ENCODE results near the gene OR13C4.
"Not testable (repeated sequence)": the region's sequence is repeated elsewhere in the genome, so short reads cannot be mapped to it uniquely, and the experiment has no call there.

Gene OR13C4

GRCh38 chr9:104527109-104527508 is at the start of gene OR13C4:
OR13C4 (minus strand) TSS chr9:104527209; CDS start chr9:104527209, 0 bp downstream.
- no peak within 1 kb of the TSS for H3K4me3 ChIP-seq (ENCODE audit: low read depth, low read length)

GRCh38 chr9:104575456-104575855 is 48.4 kb upstream of the OR13C4 start:
- H3K4me3 ChIP-seq (ENCODE audit: low read depth, low read length): no peak overlapping the region

- H3K4me3 ChIP-seq (ENCODE audit: low read depth, low read length): no peak overlapping the region
These were observed 45.6 kb upstream of the OR13C4 start for GRCh38 chr9:104572612-104573011.

GRCh38 chr9:104568868-104569267 is 41.9 kb upstream of the OR13C4 start, which contains the start of gene OR13C8:
OR13C8 (plus strand) TSS chr9:104569168; CDS start chr9:104569168, 0 bp downstream.
- H3K4me3 ChIP-seq (ENCODE audit: low read depth, low read length): no peak within 1 kb of the TSS

GRCh38 chr9:104564358-104564757 is 37.3 kb upstream of the OR13C4 start:
- no peak overlapping the region for H3K4me3 ChIP-seq (ENCODE audit: low read depth, low read length)

- H3K4me3 ChIP-seq (ENCODE audit: low read depth, low read length): no peak overlapping the region
These were observed 30.0 kb upstream of the OR13C4 start for GRCh38 chr9:104556830-104557634.

- H3K4me3 ChIP-seq (ENCODE audit: low read depth, low read length): no peak overlapping the region
These were observed 28.5 kb upstream of the OR13C4 start for GRCh38 chr9:104555521-104555920.

- H3K4me3 ChIP-seq (ENCODE audit: low read depth, low read length): no peak overlapping the region
These were observed 26.3 kb upstream of the OR13C4 start for GRCh38 chr9:104553261-104553660.

- H3K4me3 ChIP-seq (ENCODE audit: low read depth, low read length): no peak overlapping the region
These were observed 17.6 kb upstream of the OR13C4 start for GRCh38 chr9:104544644-104545043.

GRCh38 chr9:104539275-104539674 is 12.3 kb upstream of the OR13C4 start:
- H3K4me3 ChIP-seq (ENCODE audit: low read depth, low read length): no peak overlapping the region

GRCh38 chr9:104536756-104537155 is 9.7 kb upstream of the OR13C4 start, which contains the start of gene OR13C3:
OR13C3 (minus strand) TSS chr9:104536856; CDS start chr9:104536723, 133 bp downstream.
- no peak within 1 kb of the TSS for H3K4me3 ChIP-seq (ENCODE audit: low read depth, low read length)

GRCh38 chr9:104520241-104520640 is 6.8 kb downstream of the OR13C4 start:
- not testable (repeated sequence) for H3K4me3 ChIP-seq (ENCODE audit: low read depth, low read length)

GRCh38 chr9:104514901-104515300 is 12.1 kb downstream of the OR13C4 start:
- H3K4me3 ChIP-seq (ENCODE audit: low read depth, low read length): no peak overlapping the region

- H3K4me3 ChIP-seq (ENCODE audit: low read depth, low read length): no peak overlapping the region
These were observed 20.4 kb downstream of the OR13C4 start for GRCh38 chr9:104506565-104506964.

- no peak within 1 kb of the TSS for H3K4me3 ChIP-seq (ENCODE audit: low read depth, low read length)
These were observed 23.0 kb downstream of the OR13C4 start, which contains the start of gene OR13F1 for GRCh38 chr9:104503963-104504362. OR13F1 (plus strand) TSS chr9:104504263; CDS start chr9:104504263, 0 bp downstream.

GRCh38 chr9:104503440-104503839 is 23.6 kb downstream of the OR13C4 start:
- H3K4me3 ChIP-seq (ENCODE audit: low read depth, low read length): no peak overlapping the region

- H3K4me3 ChIP-seq (ENCODE audit: low read depth, low read length): no peak overlapping the region
These were observed 32.2 kb downstream of the OR13C4 start for GRCh38 chr9:104494808-104495207.

- H3K4me3 ChIP-seq (ENCODE audit: low read depth, low read length): no peak overlapping the region
These were observed 42.0 kb downstream of the OR13C4 start for GRCh38 chr9:104485014-104485413.

- H3K4me3 ChIP-seq (ENCODE audit: low read depth, low read length): no peak overlapping the region
These were observed 44.0 kb downstream of the OR13C4 start for GRCh38 chr9:104482921-104483570.
